Pancreas (tissue), 10 donors: ENCODE data around the gene PPP2R5E. TPM values are rescaled to one million over a fixed set of nuclear protein-coding genes. Genes with fewer than 3 reads are reported as not detected.

Experiments used
- ATAC-seq, 4 donors: fragments of 200-7000 bp; cut with Tn5 transposase; one replicate each; pipeline versions ENCODE4 v1.8.0 to v1.9.1; 2020; ENCODE audit warnings: mild to moderate bottlenecking in 4 of 4, moderate library complexity in 4 of 4
- DNase-seq, 6 donors: peaks; one replicate each; pipeline ENCODE4 v3.0.0-alpha.2; 2020
- FAIRE-seq: peaks from 2 replicates; lab custom pipeline; 2012; peaks lifted over from hg19 to GRCh38; lab: Jason Lieb, UNC
- H3K27ac ChIP-seq, 4 donors: fragments of 200-600 bp; sonication (generic); 1 replicate in 3 of 4; 2 replicates in 1 of 4; pipeline versions ENCODE4 v1.5.0 to v1.8.0; 2020
- H3K27me3 ChIP-seq, 4 donors: fragments of 200-600 bp; one replicate each; pipeline ENCODE4 v1.8.0; 2021
- H3K36me3 ChIP-seq, 3 donors: fragments of 200-600 bp; sonication (generic) in 1 of 3; one replicate each; pipeline versions ENCODE4 v1.5.0 to v1.8.0; 2020 to 2021
- H3K4me1 ChIP-seq, 3 donors: fragments of 200-600 bp; one replicate each; pipeline ENCODE4 v1.8.0; 2021
- H3K4me3 ChIP-seq, 4 donors: fragments of 200-600 bp; sonication (generic) in 2 of 4; one replicate each; pipeline versions ENCODE4 v1.5.0 to v1.8.0; 2020 to 2021
- H3K9me3 ChIP-seq, 4 donors: fragments of 200-600 bp; one replicate each; pipeline ENCODE4 v1.8.0; 2021
- CTCF ChIP-seq, 4 donors: fragments of 200-600 bp; sonication (generic) in 3 of 4; IDR thresholded peaks; one replicate each; pipeline versions ENCODE4 v1.5.0 to v1.8.0; 2021; ENCODE audit warnings: antibody characterized with exemption in 4 of 4
- WGBS, 2 donors: extraction: QIAGEN DNeasy Blood & Tissue Kit; methylation state at CpG; one replicate each; pipeline ENCODE4 v1.1.7; 2013; 5-methylcytosine and 5-hydroxymethylcytosine counted together
- intact Hi-C, 3 donors: fragments of 100-400 bp; cut with DNase I; formaldehyde crosslinking; loops; one replicate each; pipeline versions ENCODE4 v1.11.1 to v1.14.2; 2022
- polyA plus RNA-seq, 2 donors: library from polyadenylated mRNA; stranded (reverse); fragments of 200-250 nt; gene quantifications; one replicate each; pipeline ENCODE4 v1.2.3, GENCODE V29; 2013
- total RNA-seq, 6 donors: library from RNA; stranded (reverse); fragmentation: NEBNext Ultra II Directional in 4 of 6; extraction: Animal tissue kit (Norgen Biotek cat#: 25700) in 4 of 6; gene quantifications; one replicate each; pipeline versions ENCODE4 v1.2.1 to v1.2.4, GENCODE V29; 2021 to 2023
- donor health status: healthy with polysubstance abuse.
- donor health status: DM: no; HTN: no; CAD: no; lungs with moderate emphysema.
- donor health status: DM: no; HTN: no; CAD: no.
- donor health status: control.
- donor health status: control.
- donor health status: Bipolar disorder and iron deficiency.
- donor health status: DM: yes; HTN: yes; CAD: no.
- donor health status: DM: no; HTN: no; CAD: no.
- donor health status: DM: no; HTN: no; CAD: no.
- donor health status: DM: yes; HTN: yes; CAD: no.

Gene PPP2R5E
- total and polyA plus RNA-seq, 8 donors, result 3.6 to 25.6 (median 15.0) TPM

GRCh38 chr14:63371033-63371432, 172.1 kb downstream of the PPP2R5E start:
- H3K4me1 ChIP-seq, result no peaks in the 10 kb centered on the region
- no peak for FAIRE-seq
- no peak for TF ChIP-seq CTCF (IDR thresholded peaks at IDR 0.05)

GRCh38 chr14:63367742-63368364, 175.3 kb downstream of the PPP2R5E start:
- Histone ChIP-seq H3K27me3 (no peaks in the 10 kb centered on the region), H3K36me3 (peaks cover 0 to under 1% (median 0%) of the 10 kb centered on the region in 3 donors), H3K4me1 (no peaks in the 10 kb centered on the region), H3K4me3 (no peak overlapping the region), H3K9me3 (no peaks in the 10 kb centered on the region), H3K27ac (no peak overlapping the region)
- intact Hi-C loops, result no loop called here
- DNase-seq, result no peak
- TF ChIP-seq CTCF (IDR thresholded peaks at IDR 0.05), result no peak
- no peak for FAIRE-seq
- ATAC-seq, result no peak

More at GRCh38 chr14:63371033-63371432, 172.1 kb downstream of the PPP2R5E start:
- intact Hi-C loops, result no loop called here
- H3K4me3 ChIP-seq, result no peak overlapping the region
- no peaks in the 10 kb centered on the region for H3K9me3 ChIP-seq
- no peaks in the 10 kb centered on the region for H3K27me3 ChIP-seq
- WGBS, 2 donors, result 94 to 95% methylated on average over 4 of the region's 4 CpGs
- H3K36me3 ChIP-seq, result peaks cover 0 to 19% (median 0%) of the 10 kb centered on the region in 3 donors
- H3K27ac ChIP-seq, result no peak overlapping the region
- ATAC-seq (no peak), DNase-seq (no peak)

- TF ChIP-seq CTCF (IDR thresholded peaks at IDR 0.05), result no peak
- Histone ChIP-seq H3K9me3 (no peaks in the 10 kb centered on the region), H3K4me3 (no peak overlapping the region), H3K36me3 (no peaks in the 10 kb centered on the region), H3K27me3 (no peaks in the 10 kb centered on the region), H3K27ac (no peak overlapping the region), H3K4me1 (no peaks in the 10 kb centered on the region)
- no peak for DNase-seq
- intact Hi-C loops, result no loop called here
- WGBS, 2 donors, result 33 to 36% methylated on average over 8 of the region's 8 CpGs
- no peak for FAIRE-seq
- ATAC-seq, result peak in 3 of 4 donors; percentile 26 to 76 (median 50)
Measured at GRCh38 chr14:63362389-63362819, 180.8 kb downstream of the PPP2R5E start.

GRCh38 chr14:63361790-63362189, 181.4 kb downstream of the PPP2R5E start:
- DNase-seq, result no peak
- Histone ChIP-seq H3K27me3 (no peaks in the 10 kb centered on the region), H3K27ac (no peak overlapping the region), H3K4me3 (no peak overlapping the region), H3K9me3 (no peaks in the 10 kb centered on the region), H3K4me1 (no peaks in the 10 kb centered on the region), H3K36me3 (no peaks in the 10 kb centered on the region)
- ATAC-seq, result peak in 2 of 4 donors; percentile 48 to 54
- no peak for FAIRE-seq
- 61 to 75% methylated on average over 4 of the region's 4 CpGs for WGBS, 2 donors
- intact Hi-C loops, result no loop called here
- no peak for TF ChIP-seq CTCF (IDR thresholded peaks at IDR 0.05)

- Histone ChIP-seq H3K27me3 (no peaks in the 10 kb centered on the region), H3K4me1 (no peaks in the 10 kb centered on the region), H3K36me3 (no peaks in the 10 kb centered on the region), H3K27ac (no peak overlapping the region), H3K9me3 (no peaks in the 10 kb centered on the region), H3K4me3 (no peak overlapping the region)
- no peak for TF ChIP-seq CTCF (IDR thresholded peaks at IDR 0.05)
- intact Hi-C loops, result no loop called here
- ATAC-seq (no peak), DNase-seq (no peak), FAIRE-seq (no peak)
- 74 to 80% methylated on average over 7 of the region's 7 CpGs for WGBS, 2 donors
Measured at GRCh38 chr14:63357841-63358240, 185.3 kb downstream of the PPP2R5E start.
